CD14-positive monocyte (primary cell): ENCODE data around the gene ZNF254. TPM values are rescaled to one million over a fixed set of nuclear protein-coding genes. Genes with fewer than 3 reads are reported as not detected.
A peak's percentile ranks its signal among the peaks of the same experiment; 100 is the strongest.

Source experiments
- DNase-seq, 3 donors: peaks; one replicate each; pipeline ENCODE4 v3.0.0-alpha.2; 2011 to 2022
- H2AFZ ChIP-seq: 2 replicates; pipeline ENCODE4 v1.6.0; 2012; ENCODE audit warnings: mild to moderate bottlenecking, low read depth, low read length, inconsistent platforms; ENCODE audit not compliant: insufficient read depth, poor library complexity, severe bottlenecking
- H3K27ac ChIP-seq, 2 donors: 1 replicate in 1 of 2; 2 replicates in 1 of 2; pipeline ENCODE4 v1.5.1; 2012 to 2013; ENCODE audit warnings: low read length in 2 of 2, control low read depth in 1 of 2, inconsistent platforms in 1 of 2, low read depth in 1 of 2, mild to moderate bottlenecking in 1 of 2
- H3K27me3 ChIP-seq, 2 donors: one replicate each; pipeline versions ENCODE4 v1.6.0 to v1.6.1; 2011 to 2013; ENCODE audit warnings: low read length in 2 of 2; ENCODE audit not compliant: control insufficient read depth in 2 of 2, insufficient read depth in 2 of 2
- H3K36me3 ChIP-seq, 2 donors: replicated peaks in 1 of 2; 1 replicate in 1 of 2; 2 replicates in 1 of 2; pipeline versions ENCODE4 v1.5.1 to v1.6.1; 2012 to 2013; ENCODE audit warnings: low read length in 2 of 2, control low read depth in 1 of 2, inconsistent platforms in 1 of 2, mild to moderate bottlenecking in 1 of 2; ENCODE audit not compliant: insufficient read depth in 2 of 2, control insufficient read depth in 1 of 2
- H3K4me1 ChIP-seq, 2 donors: 1 replicate in 1 of 2; 2 replicates in 1 of 2; pipeline versions ENCODE4 v1.5.1 to v1.6.1; 2012 to 2013; ENCODE audit warnings: low read length in 2 of 2, control low read depth in 1 of 2, inconsistent platforms in 1 of 2, mild to moderate bottlenecking in 1 of 2, moderate library complexity in 1 of 2; ENCODE audit not compliant: insufficient read depth in 2 of 2, control insufficient read depth in 1 of 2
- H3K4me2 ChIP-seq: replicated peaks from 2 replicates; pipeline ENCODE3; 2012; ENCODE audit warnings: low read length, moderate library complexity, mild to moderate bottlenecking; ENCODE audit not compliant: poor library complexity, severe bottlenecking; ENCODE audit errors: extremely low read depth
- H3K4me3 ChIP-seq, 3 experiments: fragments of 200-600 bp in 1 of 3; sonication (generic) in 1 of 3; replicated peaks in 1 of 3; 1 replicate in 2 of 3; 2 replicates in 1 of 3; pipeline ENCODE4 v1.5.1; 2011 to 2013; ENCODE audit warnings: low read length in 3 of 3, mild to moderate bottlenecking in 3 of 3, control low read depth in 2 of 3, low read depth in 2 of 3, inconsistent platforms in 1 of 3, moderate library complexity in 1 of 3
- H3K79me2 ChIP-seq: 2 replicates; pipeline ENCODE4 v1.6.0; 2012; ENCODE audit warnings: mild to moderate bottlenecking, control low read depth, inconsistent platforms, low read length, moderate library complexity; ENCODE audit not compliant: insufficient read depth
- H3K9ac ChIP-seq: 2 replicates; pipeline ENCODE4 v1.6.0; 2017; ENCODE audit warnings: low read length, mild to moderate bottlenecking; ENCODE audit not compliant: insufficient read depth, poor library complexity, severe bottlenecking
- H3K9me3 ChIP-seq, 2 donors: replicated peaks in 1 of 2; 1 replicate in 1 of 2; 2 replicates in 1 of 2; pipeline versions ENCODE4 v1.5.1 to v1.6.1; 2012 to 2013; ENCODE audit warnings: low read length in 2 of 2, control low read depth in 1 of 2; ENCODE audit not compliant: control insufficient read depth in 1 of 2, insufficient read depth in 1 of 2
- H4K20me1 ChIP-seq: 2 replicates; pipeline ENCODE4 v1.6.0; 2012; ENCODE audit warnings: mild to moderate bottlenecking, low read length, control low read depth, moderate library complexity; ENCODE audit not compliant: insufficient read depth
- H3K27ac Mint-ChIP-seq, 7 donors: one replicate each; pipeline ENCODE4 v1.8.0; 2020; ENCODE audit warnings: mild to moderate bottlenecking in 7 of 7, mixed read lengths in 7 of 7, moderate library complexity in 6 of 7, inconsistent platforms in 2 of 7
- H3K27me3 Mint-ChIP-seq, 3 donors: one replicate each; pipeline ENCODE4 v1.8.0; 2021 to 2022; ENCODE audit warnings: low read depth in 3 of 3, mild to moderate bottlenecking in 3 of 3, mixed read lengths in 3 of 3, moderate library complexity in 3 of 3, inconsistent platforms in 1 of 3
- H3K36me3 Mint-ChIP-seq, 2 donors: one replicate each; pipeline ENCODE4 v1.8.0; 2020; ENCODE audit warnings: mixed read lengths in 2 of 2, inconsistent platforms in 1 of 2, mild to moderate bottlenecking in 1 of 2
- H3K4me1 Mint-ChIP-seq: one replicate; pipeline ENCODE4 v1.8.0; 2020; ENCODE audit warnings: mild to moderate bottlenecking, mixed read lengths
- H3K4me3 Mint-ChIP-seq, 2 donors: one replicate each; pipeline ENCODE4 v1.8.0; 2020; ENCODE audit warnings: mild to moderate bottlenecking in 2 of 2, mixed read lengths in 2 of 2, moderate library complexity in 1 of 2
- H3K9me3 Mint-ChIP-seq, 7 donors: one replicate each; pipeline ENCODE4 v1.8.0; 2020 to 2022; ENCODE audit warnings: mixed read lengths in 7 of 7, mild to moderate bottlenecking in 6 of 7, moderate library complexity in 6 of 7, inconsistent platforms in 2 of 7
- WGBS: methylation state at CpG from one replicate; pipeline ENCODE4 v1.1.5; 2013; ENCODE audit warnings: missing lambda C conversion rate; ENCODE audit not compliant: insufficient coverage; 5-methylcytosine and 5-hydroxymethylcytosine counted together
- intact Hi-C, 2 donors: fragments of 100-400 bp; cut with micrococcal nuclease; formaldehyde crosslinking; loops; one replicate each; pipeline versions ENCODE4 v1.15.0 to v1.15.1; 2023
- polyA plus RNA-seq, 3 donors: library from polyadenylated mRNA; depleted of rRNA in 1 of 3; unstranded in 2 of 3; stranded (reverse) in 1 of 3; fragments of 300-500 nt in 2 of 3; fragments of >200 nt in 1 of 3; fragmentation: Illumina TruSeq in 2 of 3; gene quantifications; 1 replicate in 2 of 3; 2 replicates in 1 of 3; pipeline ENCODE4 v1.2.3, GENCODE V29; 2012 to 2021
- TF ChIP-seq, protein P1 (sequence below): fragments of 200-600 bp; IDR thresholded peaks from one replicate; pipeline ENCODE4 v1.8.0; 2022; ENCODE audit warnings: antibody characterized with exemption, mild to moderate bottlenecking

ZNF254 gene
- polyA plus RNA-seq, 3 donors, result 1.4 to 2.9 (median 1.7) TPM

DNA sequence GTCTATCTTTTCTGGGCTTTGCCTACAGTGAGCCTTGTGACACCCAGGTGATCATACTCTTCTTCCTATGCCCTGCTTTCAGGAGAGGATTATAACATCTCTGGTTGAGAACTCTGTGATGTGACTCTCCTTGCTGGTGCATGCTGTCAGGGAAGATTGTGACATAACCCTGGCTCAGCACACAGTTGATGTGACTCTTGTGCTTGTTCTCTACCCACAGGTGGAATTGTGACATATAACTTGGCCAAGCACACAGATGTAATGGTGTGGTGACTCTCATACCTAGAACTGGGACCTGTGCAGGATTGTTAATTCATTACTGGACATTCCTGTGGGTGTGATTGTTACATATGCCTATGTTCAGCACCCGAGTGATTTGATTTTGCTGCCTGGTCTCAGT is 21.7 kb upstream of the ZNF254 start:
- WGBS, result 57% methylated on average over 1 of the region's 1 CpG
- H3K79me2 ChIP-seq, result no peaks in the 10 kb centered on the region
- no peak overlapping the region for H2AFZ ChIP-seq
- H3K27ac ChIP-seq, result no peak overlapping the region
- Mint-ChIP-seq H3K27me3 (no peaks in the 10 kb centered on the region), H3K4me3 (no peak overlapping the region), H3K9me3 (peaks cover 0 to 2% (median under 1%) of the 10 kb centered on the region in 7 donors), H3K27ac (no peak overlapping the region), H3K36me3 (peaks cover 28 to 40% of the 10 kb centered on the region in 2 donors), H3K4me1 (no peaks in the 10 kb centered on the region)
- DNase-seq, result no peak
- TF ChIP-seq, protein P1, sequence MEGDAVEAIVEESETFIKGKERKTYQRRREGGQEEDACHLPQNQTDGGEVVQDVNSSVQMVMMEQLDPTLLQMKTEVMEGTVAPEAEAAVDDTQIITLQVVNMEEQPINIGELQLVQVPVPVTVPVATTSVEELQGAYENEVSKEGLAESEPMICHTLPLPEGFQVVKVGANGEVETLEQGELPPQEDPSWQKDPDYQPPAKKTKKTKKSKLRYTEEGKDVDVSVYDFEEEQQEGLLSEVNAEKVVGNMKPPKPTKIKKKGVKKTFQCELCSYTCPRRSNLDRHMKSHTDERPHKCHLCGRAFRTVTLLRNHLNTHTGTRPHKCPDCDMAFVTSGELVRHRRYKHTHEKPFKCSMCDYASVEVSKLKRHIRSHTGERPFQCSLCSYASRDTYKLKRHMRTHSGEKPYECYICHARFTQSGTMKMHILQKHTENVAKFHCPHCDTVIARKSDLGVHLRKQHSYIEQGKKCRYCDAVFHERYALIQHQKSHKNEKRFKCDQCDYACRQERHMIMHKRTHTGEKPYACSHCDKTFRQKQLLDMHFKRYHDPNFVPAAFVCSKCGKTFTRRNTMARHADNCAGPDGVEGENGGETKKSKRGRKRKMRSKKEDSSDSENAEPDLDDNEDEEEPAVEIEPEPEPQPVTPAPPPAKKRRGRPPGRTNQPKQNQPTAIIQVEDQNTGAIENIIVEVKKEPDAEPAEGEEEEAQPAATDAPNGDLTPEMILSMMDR, result no peak
- no peaks in the 10 kb centered on the region for H4K20me1 ChIP-seq
- no peaks in the 10 kb centered on the region for H3K27me3 ChIP-seq
- H3K9me3 ChIP-seq, result no peaks in the 10 kb centered on the region
- no peak overlapping the region for H3K4me3 ChIP-seq
- intact Hi-C loops, result no loop called here
- H3K4me1 ChIP-seq, result no peaks in the 10 kb centered on the region
- peaks cover 6 to 41% of the 10 kb centered on the region in 2 donors for H3K36me3 ChIP-seq
- H3K9ac ChIP-seq, result no peak overlapping the region
- no peak overlapping the region for H3K4me2 ChIP-seq

DNA sequence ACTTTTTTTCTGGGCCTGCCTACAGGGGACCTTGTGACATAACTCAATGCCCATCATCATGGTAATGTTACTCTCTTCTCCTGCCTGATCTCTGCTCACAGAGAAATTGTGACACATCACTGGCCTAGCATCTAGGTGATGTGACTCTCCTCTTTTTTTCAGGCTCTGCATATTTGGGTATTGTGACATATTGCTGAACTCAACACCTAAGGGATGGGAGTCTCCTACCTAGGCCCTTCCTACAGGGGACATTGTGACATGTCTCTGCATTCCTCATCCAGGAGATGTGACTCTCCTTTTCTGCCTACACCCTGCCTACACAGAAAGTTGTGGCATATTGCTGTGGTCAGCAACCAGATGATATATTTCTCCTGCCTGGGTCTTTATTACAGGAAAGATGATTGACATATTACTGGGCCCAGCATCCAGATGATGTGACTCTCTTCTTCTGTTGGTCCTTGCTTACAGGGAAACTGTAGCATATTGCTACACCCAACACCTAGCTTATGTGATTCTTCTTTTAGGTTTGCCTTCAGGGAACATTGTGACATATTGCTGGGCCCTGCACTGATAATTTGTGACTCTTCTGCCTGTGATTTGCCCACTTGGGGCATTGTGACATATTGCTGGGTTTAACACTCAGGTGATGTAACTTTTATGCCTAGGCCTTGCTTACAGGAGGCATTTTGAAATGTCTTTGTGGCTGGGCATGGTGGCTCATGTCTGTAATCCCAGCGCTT is 21.0 kb upstream of the ZNF254 start:
- Histone ChIP-seq H3K27me3 (no peaks in the 10 kb centered on the region), H3K36me3 (peaks cover 6 to 33% of the 10 kb centered on the region in 2 donors), H3K9ac (no peak overlapping the region), H3K79me2 (no peaks in the 10 kb centered on the region), H3K4me1 (no peaks in the 10 kb centered on the region), H4K20me1 (no peaks in the 10 kb centered on the region), H3K9me3 (no peaks in the 10 kb centered on the region), H3K27ac (no peak overlapping the region), H3K4me3 (no peak overlapping the region), H3K4me2 (no peak overlapping the region), H2AFZ (no peak overlapping the region)
- peaks cover 0 to 2% (median 0%) of the 10 kb centered on the region in 7 donors for H3K9me3 Mint-ChIP-seq
- TF ChIP-seq, protein P1, result no peak
- no peak overlapping the region for H3K4me3 Mint-ChIP-seq
- intact Hi-C loops, result no loop called here
- no CpG with 5 or more reads among the region's 1 CpG for WGBS
- no peak for DNase-seq
- no peaks in the 10 kb centered on the region for H3K4me1 Mint-ChIP-seq
- peak overlapping the region in 1 of 7 donors; percentile 27 for H3K27ac Mint-ChIP-seq
- peaks cover 20 to 33% of the 10 kb centered on the region in 2 donors for H3K36me3 Mint-ChIP-seq
- H3K27me3 Mint-ChIP-seq, result no peaks in the 10 kb centered on the region
